MM.1S (cell line): Measurements from ENCODE around the gene SLC2A11.
"Not testable (repeated sequence)": the region's sequence is repeated elsewhere in the genome, so short reads cannot be mapped to it uniquely, and the experiment has no call there.

Source experiments
- DNase-seq: peaks from one replicate; pipeline ENCODE4 v3.0.0-alpha.2; 2015
- H2AFZ ChIP-seq: fragments of 300-600 bp; sonication (generic); 2 replicates; pipeline ENCODE4 v1.6.0; 2016; ENCODE audit warnings: antibody characterized with exemption, low read length
- H3F3A ChIP-seq: fragments of 300-600 bp; sonication (generic); 2 replicates; pipeline ENCODE4 v1.6.1; 2016; ENCODE audit warnings: mild to moderate bottlenecking, antibody characterized with exemption, low read length, moderate library complexity, mixed read lengths; ENCODE audit not compliant: insufficient read depth
- H3K27ac ChIP-seq: fragments of 300-600 bp; sonication (generic); 2 replicates; pipeline ENCODE4 v1.5.1; 2016; ENCODE audit warnings: mild to moderate bottlenecking, low read length
- H3K27me3 ChIP-seq: fragments of 300-600 bp; sonication (generic); replicated peaks from 2 replicates; pipeline ENCODE4 v1.6.0; 2016; ENCODE audit warnings: low read length; ENCODE audit not compliant: insufficient read depth
- H3K36me3 ChIP-seq: fragments of 300-600 bp; sonication (generic); replicated peaks from 2 replicates; pipeline ENCODE4 v1.6.1; 2016; ENCODE audit warnings: mild to moderate bottlenecking, low read length, mixed read lengths; ENCODE audit not compliant: insufficient read depth
- H3K4me1 ChIP-seq: fragments of 300-600 bp; sonication (generic); 2 replicates; pipeline ENCODE4 v1.6.1; 2016; ENCODE audit warnings: low read length, mixed read lengths
- H3K4me2 ChIP-seq: fragments of 300-600 bp; sonication (generic); 2 replicates; pipeline ENCODE4 v1.6.0; 2016; ENCODE audit warnings: low read depth, low read length
- H3K4me3 ChIP-seq: fragments of 300-600 bp; sonication (generic); 2 replicates; pipeline ENCODE4 v1.5.1; 2016; ENCODE audit warnings: low read length, mixed read lengths
- H3K79me2 ChIP-seq: fragments of 300-600 bp; sonication (generic); 2 replicates; pipeline ENCODE4 v1.6.1; 2016; ENCODE audit warnings: mixed run types, low read length, mixed read lengths
- H3K9ac ChIP-seq: fragments of 300-600 bp; sonication (generic); 2 replicates; pipeline ENCODE4 v1.6.1; 2016; ENCODE audit warnings: low read length, mixed read lengths
- H3K9me2 ChIP-seq: fragments of 300-600 bp; sonication (generic); replicated peaks from 2 replicates; pipeline ENCODE4 v1.6.1; 2016; ENCODE audit warnings: mild to moderate bottlenecking, low read length, mixed read lengths; ENCODE audit not compliant: insufficient read depth
- H3K9me3 ChIP-seq: fragments of 300-600 bp; sonication (generic); replicated peaks from 2 replicates; pipeline ENCODE4 v1.6.1; 2016; ENCODE audit warnings: mild to moderate bottlenecking, low read length, mixed read lengths; ENCODE audit not compliant: insufficient read depth
- H4K20me1 ChIP-seq: fragments of 300-600 bp; sonication (generic); 2 replicates; pipeline ENCODE4 v1.6.1; 2016; ENCODE audit warnings: mild to moderate bottlenecking, low read length, moderate library complexity, mixed read lengths; ENCODE audit not compliant: insufficient read depth
- EZH2 ChIP-seq: fragments of 300-600 bp; sonication (generic); optimal IDR thresholded peaks from 2 replicates; pipeline ENCODE3; 2017; ENCODE audit warnings: low read depth, mild to moderate bottlenecking, antibody characterized with exemption, low read length, mixed read lengths
- EZH2phosphoT487 ChIP-seq: fragments of 300-600 bp; sonication (generic); IDR thresholded peaks from 2 replicates; pipeline ENCODE4 v1.6.1; 2018; ENCODE audit warnings: antibody characterized with exemption, low read length
- TF ChIP-seq, protein P1 (sequence below): fragments of 300-600 bp; sonication (generic); IDR thresholded peaks from 2 replicates; pipeline ENCODE4 v1.5.1; 2016; ENCODE audit warnings: antibody characterized with exemption, low read length, mixed read lengths

The SLC2A11 gene

DNA sequence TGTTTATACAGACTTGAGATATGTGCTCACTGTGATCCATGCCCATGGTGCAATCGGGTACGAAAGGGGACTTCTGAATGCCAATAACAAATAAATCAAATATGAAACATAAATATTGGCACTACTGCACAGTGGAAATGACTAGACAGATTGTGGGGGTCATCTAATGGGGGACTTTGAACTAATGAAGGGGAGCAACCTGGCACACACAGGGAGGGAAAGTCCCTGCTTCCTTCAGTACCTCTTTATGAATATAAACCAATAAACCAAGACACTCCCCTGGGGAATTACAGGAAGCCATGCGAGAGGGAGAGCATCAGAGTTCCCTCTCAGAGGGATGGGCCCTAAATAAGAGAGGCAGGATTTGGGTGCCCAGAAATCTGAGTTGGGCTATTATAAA, 57.6 kb downstream of the SLC2A11 start:
- H3K27ac ChIP-seq: no peak overlapping the region
- H2AFZ ChIP-seq: no peak overlapping the region
- no peak overlapping the region for H3K4me2 ChIP-seq

DNA sequence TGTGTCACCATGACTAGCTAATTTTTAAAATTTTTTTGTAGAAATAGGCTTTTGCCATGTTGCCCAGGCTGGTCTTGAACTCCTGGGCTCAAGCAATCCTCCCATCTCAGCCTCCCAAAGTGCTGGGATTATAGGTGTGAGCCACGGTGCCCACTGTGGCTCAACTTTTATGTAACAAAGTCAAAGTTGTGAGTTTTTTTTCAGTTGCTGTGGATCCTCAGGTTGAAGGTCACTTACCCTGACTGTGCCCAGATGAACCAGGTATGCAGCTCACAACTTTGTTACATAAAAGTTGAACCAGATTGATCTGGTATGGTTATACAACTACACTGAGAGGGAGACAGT, 62.6 kb downstream of the SLC2A11 start:
- not testable (repeated sequence) for H3K36me3 ChIP-seq, DNase-seq, H2AFZ ChIP-seq

More for the DNA sequence above, 57.6 kb downstream of the SLC2A11 start:
- DNase-seq: no peak
- H3F3A ChIP-seq: peaks cover 11% of the 10 kb centered on the region; the same call in 1 of the 2 replicates
- H3K4me3 ChIP-seq: no peak overlapping the region
- H4K20me1 ChIP-seq: no peaks in the 10 kb centered on the region
- H3K4me1 ChIP-seq: peaks cover 4% of the 10 kb centered on the region; the same call in 1 of the 2 replicates
- no peaks in the 10 kb centered on the region for H3K9me2 ChIP-seq
- H3K27me3 ChIP-seq: no peaks in the 10 kb centered on the region
- no peak for TF ChIP-seq EZH2
- TF ChIP-seq, protein P1, sequence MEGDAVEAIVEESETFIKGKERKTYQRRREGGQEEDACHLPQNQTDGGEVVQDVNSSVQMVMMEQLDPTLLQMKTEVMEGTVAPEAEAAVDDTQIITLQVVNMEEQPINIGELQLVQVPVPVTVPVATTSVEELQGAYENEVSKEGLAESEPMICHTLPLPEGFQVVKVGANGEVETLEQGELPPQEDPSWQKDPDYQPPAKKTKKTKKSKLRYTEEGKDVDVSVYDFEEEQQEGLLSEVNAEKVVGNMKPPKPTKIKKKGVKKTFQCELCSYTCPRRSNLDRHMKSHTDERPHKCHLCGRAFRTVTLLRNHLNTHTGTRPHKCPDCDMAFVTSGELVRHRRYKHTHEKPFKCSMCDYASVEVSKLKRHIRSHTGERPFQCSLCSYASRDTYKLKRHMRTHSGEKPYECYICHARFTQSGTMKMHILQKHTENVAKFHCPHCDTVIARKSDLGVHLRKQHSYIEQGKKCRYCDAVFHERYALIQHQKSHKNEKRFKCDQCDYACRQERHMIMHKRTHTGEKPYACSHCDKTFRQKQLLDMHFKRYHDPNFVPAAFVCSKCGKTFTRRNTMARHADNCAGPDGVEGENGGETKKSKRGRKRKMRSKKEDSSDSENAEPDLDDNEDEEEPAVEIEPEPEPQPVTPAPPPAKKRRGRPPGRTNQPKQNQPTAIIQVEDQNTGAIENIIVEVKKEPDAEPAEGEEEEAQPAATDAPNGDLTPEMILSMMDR: no peak
- no peak overlapping the region for H3K9ac ChIP-seq
- no peaks in the 10 kb centered on the region for H3K79me2 ChIP-seq
- no peaks in the 10 kb centered on the region for H3K9me3 ChIP-seq
- no peaks in the 10 kb centered on the region for H3K36me3 ChIP-seq

DNA sequence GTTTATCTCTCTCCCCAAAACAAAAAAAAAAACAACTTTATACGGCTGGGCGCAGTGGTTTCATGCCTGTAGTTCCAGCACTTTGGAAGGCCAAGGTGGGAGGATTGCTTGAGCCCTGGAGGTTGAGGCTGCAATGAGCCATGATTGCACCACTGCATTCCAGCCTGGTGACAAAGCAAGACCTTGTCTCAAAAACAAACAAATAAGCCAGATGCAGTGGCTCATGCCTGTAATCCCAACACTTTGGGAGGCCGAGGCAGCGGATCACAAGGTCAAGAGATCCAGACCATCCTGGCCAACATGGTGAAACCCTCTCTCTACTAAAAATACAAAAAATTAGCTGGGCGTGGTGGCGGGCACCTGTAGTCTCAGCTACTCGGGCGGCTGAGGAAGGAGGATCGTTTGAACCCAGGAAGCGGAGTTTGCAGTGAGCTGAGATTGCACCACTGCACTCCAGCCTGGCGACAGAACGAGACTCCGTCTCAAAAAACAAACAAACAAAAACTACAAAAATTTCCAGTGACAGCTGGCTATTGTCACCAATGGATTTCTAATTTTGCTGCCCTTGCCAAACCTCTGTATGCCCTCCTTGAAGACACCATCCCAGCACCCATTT, 64.0 kb downstream of the SLC2A11 start:
- not testable (repeated sequence) for H3K4me2 ChIP-seq, H3K9ac ChIP-seq, H3K27ac ChIP-seq, H2AFZ ChIP-seq, H3K9me3 ChIP-seq, H3F3A ChIP-seq, H3K27me3 ChIP-seq, H3K4me1 ChIP-seq, H3K36me3 ChIP-seq, H4K20me1 ChIP-seq, H3K79me2 ChIP-seq, H3K9me2 ChIP-seq, H3K4me3 ChIP-seq, DNase-seq

More for the DNA sequence above, 62.6 kb downstream of the SLC2A11 start:
- H3K27ac ChIP-seq, H3K9ac ChIP-seq, H3K79me2 ChIP-seq, H4K20me1 ChIP-seq, H3K4me3 ChIP-seq, H3K4me1 ChIP-seq, H3K4me2 ChIP-seq, H3K9me2 ChIP-seq, H3K27me3 ChIP-seq, H3F3A ChIP-seq, H3K9me3 ChIP-seq: not testable (repeated sequence)

DNA sequence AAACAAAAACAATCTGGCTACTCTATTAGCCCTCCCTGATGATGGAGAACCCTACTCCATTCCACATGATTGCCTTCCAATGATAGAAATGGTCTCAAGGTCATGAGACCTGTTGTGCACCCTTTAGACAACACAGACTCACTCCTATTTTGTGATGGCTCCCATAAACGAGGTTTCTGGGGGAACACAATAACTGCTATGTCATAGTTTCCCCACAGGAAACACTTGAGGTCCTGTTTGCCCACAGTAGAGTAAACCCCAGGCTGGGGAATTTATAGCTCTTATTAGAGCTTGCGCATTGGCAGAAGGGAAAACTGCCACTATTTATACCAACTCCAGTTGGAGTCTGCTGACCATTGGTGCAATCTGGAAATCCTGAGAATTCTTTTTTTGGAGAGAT, 65.2 kb downstream of the SLC2A11 start:
- no peak overlapping the region for H3K27ac ChIP-seq
- H3K4me3 ChIP-seq: no peak overlapping the region
- H3K27me3 ChIP-seq: no peaks in the 10 kb centered on the region
- no peaks in the 10 kb centered on the region for H3K9me2 ChIP-seq
- no peaks in the 10 kb centered on the region for H3K9me3 ChIP-seq
- no peaks in the 10 kb centered on the region for H3K4me1 ChIP-seq
- H3K79me2 ChIP-seq: no peaks in the 10 kb centered on the region
- H3K36me3 ChIP-seq: no peaks in the 10 kb centered on the region; the same call in 1 of the 2 replicates
- H3K9ac ChIP-seq: no peak overlapping the region
- no peaks in the 10 kb centered on the region for H3F3A ChIP-seq
- no peak overlapping the region for H3K4me2 ChIP-seq
- TF ChIP-seq EZH2phosphoT487 (no peak), EZH2 (no peak)
- TF ChIP-seq, protein P1: no peak
- DNase-seq: no peak
- H2AFZ ChIP-seq: no peak overlapping the region
- H4K20me1 ChIP-seq: no peaks in the 10 kb centered on the region
